Upper lobe of left lung (tissue), 4 donors: ENCODE data around the gene EPHB3.

Experiments used
- CTCF ChIP-seq, 6 experiments: fragments of 450-650 bp in 4 of 6; fragments of 200-600 bp in 2 of 6; sonication (generic) in 2 of 6; IDR thresholded peaks; one replicate each; pipeline ENCODE4 v1.5.1; 2016 to 2019; ENCODE audit warnings: antibody characterized with exemption in 6 of 6
- POLR2A ChIP-seq, 4 donors: fragments of 450-650 bp; IDR thresholded peaks; one replicate each; pipeline ENCODE4 v1.5.1; 2016 to 2017; ENCODE audit warnings: antibody characterized with exemption in 4 of 4, mild to moderate bottlenecking in 2 of 4

- no peak for TF ChIP-seq CTCF (IDR thresholded peaks at IDR 0.05)
- TF ChIP-seq POLR2A (IDR thresholded peaks at IDR 0.05): no peak
These were observed 15.1 kb downstream of the EPHB3 start for GRCh38 chr3:184576457-184577240.
